ENCODE results near the gene SLC12A7. TPM values are rescaled to one million over a fixed set of nuclear protein-coding genes. Genes with fewer than 3 reads are reported as not detected.

SLC12A7 gene
- total RNA-seq (100 to 1,000 TPM in 1 of 5 experiments, 10 to 100 TPM in 4; 45.3 to 101 (median 64.5) TPM), polyA plus RNA-seq (10 to 100 TPM in 1 of 2 donors, 1 to 10 TPM in 1; 6.4 to 30.5 TPM), total RNA-seq (121 reads per million, percentile 87 among the genes with 10 or more reads in this experiment)

GRCh38 chr5:1111727-1112289 lies at the start of gene SLC12A7:
SLC12A7 (minus strand) TSS chr5:1112063; CDS start chr5:1111991, 72 bp downstream.
- H3K36me3 Mint-ChIP-seq: peaks cover 0 to 12% (median 0%) of the 10 kb centered on the region in 5 donors
- peak; percentile 43 to 80 (median 58) for DNase-seq
- ATAC-seq: peak; percentile 74
- peaks cover 0 to 7% (median 0%) of the 10 kb centered on the region in 3 experiments for H3K36me3 ChIP-seq (ENCODE audit: control insufficient read depth in 2 of 3, insufficient read depth in 3 of 3, low read length in 3 of 3)
- H3K27me3 Mint-ChIP-seq: no peaks in the 10 kb centered on the region
- ChIA-PET CTCF (no interaction called here), POLR2A (no interaction called here)
- H3K27me3 ChIP-seq (ENCODE audit: control insufficient read depth in 2 of 2, insufficient read depth in 2 of 2, low read length in 2 of 2): no peaks in the 10 kb centered on the region
- intact Hi-C loops (cut with micrococcal nuclease): loop anchor here (1.0 to 5.0 kb wide), 5 partner anchors 8 to 690 kb away; partner anchors contain the start of gene NDUFS6 (in 1 of the 2)
- peak within 1 kb of the TSS; percentile 73 to 92 (median 86) for H3K27ac Mint-ChIP-seq
- peaks cover 5 to 30% of the 10 kb centered on the region in 2 donors for H3K4me1 ChIP-seq (ENCODE audit: control insufficient read depth in 2 of 2, insufficient read depth in 2 of 2, low read length in 2 of 2)
- no peaks in the 10 kb centered on the region for H3K9me3 Mint-ChIP-seq
- H3K27ac ChIP-seq (ENCODE audit: low read depth, low read length): peak within 1 kb of the TSS; percentile 83
- peak within 1 kb of the TSS; percentile 87 to 93 (median 88) for H3K4me3 Mint-ChIP-seq
- peak within 1 kb of the TSS; percentile 61 for H3K4me3 ChIP-seq (ENCODE audit: low read length)
- H3K9me3 ChIP-seq (ENCODE audit: control insufficient read depth in 2 of 3, low read length in 3 of 3): no peaks in the 10 kb centered on the region
- H3K4me1 Mint-ChIP-seq: peaks cover 20 to 41% (median 35%) of the 10 kb centered on the region in 7 donors

- no peak overlapping the region for H3K4me3 ChIP-seq (ENCODE audit: low read length)
These were observed 49.4 kb upstream of the SLC12A7 start for GRCh38 chr5:1161108-1161832.

GRCh38 chr5:1159774-1160406 lies 48.0 kb upstream of the SLC12A7 start:
- no peak overlapping the region for H3K4me3 Mint-ChIP-seq
- Histone ChIP-seq H3K4me1 (ENCODE audit: control insufficient read depth in 2 of 2, insufficient read depth in 2 of 2, low read length in 2 of 2) (no peaks in the 10 kb centered on the region), H3K4me3 (ENCODE audit: low read length) (no peak overlapping the region), H3K9me3 (ENCODE audit: control insufficient read depth in 2 of 3, low read length in 3 of 3) (no peaks in the 10 kb centered on the region), H3K27me3 (ENCODE audit: control insufficient read depth in 2 of 2, insufficient read depth in 2 of 2, low read length in 2 of 2) (no peaks in the 10 kb centered on the region), H3K27ac (ENCODE audit: low read depth, low read length) (no peak overlapping the region), H3K36me3 (ENCODE audit: control insufficient read depth in 2 of 3, insufficient read depth in 3 of 3, low read length in 3 of 3) (no peaks in the 10 kb centered on the region)
- ChIA-PET CTCF (interaction anchor here (1.1 kb wide), 1 partner anchor 13 kb away, joined by 4 read pairs; no protein-coding TSS in a partner anchor), POLR2A (no interaction called here)
- H3K9me3 Mint-ChIP-seq: peaks cover 0 to 14% (median 8%) of the 10 kb centered on the region in 11 donors
- H3K27ac Mint-ChIP-seq: peak overlapping the region in 1 of 9 donors; percentile 46
- H3K27me3 Mint-ChIP-seq: peaks cover 32 to 50% (median 40%) of the 10 kb centered on the region in 5 donors
- H3K4me1 Mint-ChIP-seq: peaks cover 0 to 10% (median 2%) of the 10 kb centered on the region in 7 donors
- DNase-seq (no peak), ATAC-seq (no peak)
- intact Hi-C loops (cut with micrococcal nuclease): loop anchor here in 1 of 2 donors (10.0 kb wide), 1 partner anchor 225 kb away; no protein-coding TSS in a partner anchor
- peaks cover 0 to 10% (median 1%) of the 10 kb centered on the region in 5 donors for H3K36me3 Mint-ChIP-seq

More at GRCh38 chr5:1161108-1161832, 49.4 kb upstream of the SLC12A7 start:
- no peaks in the 10 kb centered on the region for H3K4me1 ChIP-seq (ENCODE audit: control insufficient read depth in 2 of 2, insufficient read depth in 2 of 2, low read length in 2 of 2)
- Mint-ChIP-seq H3K4me3 (no peak overlapping the region), H3K27ac (no peak overlapping the region), H3K36me3 (peaks cover 0 to 10% (median 1%) of the 10 kb centered on the region in 5 donors), H3K9me3 (peaks cover 0 to 14% (median 8%) of the 10 kb centered on the region in 11 donors), H3K27me3 (peaks cover 32 to 50% (median 44%) of the 10 kb centered on the region in 5 donors), H3K4me1 (peaks cover 0 to 10% (median 2%) of the 10 kb centered on the region in 7 donors)
- no peaks in the 10 kb centered on the region for H3K27me3 ChIP-seq (ENCODE audit: control insufficient read depth in 2 of 2, insufficient read depth in 2 of 2, low read length in 2 of 2)
- intact Hi-C loops (cut with micrococcal nuclease): loop anchor here in 1 of 2 donors (10.0 kb wide), 1 partner anchor 224 kb away; no protein-coding TSS in a partner anchor
- DNase-seq (no peak), ATAC-seq (no peak)
- no peaks in the 10 kb centered on the region for H3K36me3 ChIP-seq (ENCODE audit: control insufficient read depth in 2 of 3, insufficient read depth in 3 of 3, low read length in 3 of 3)
- CTCF ChIA-PET: interaction anchor here (1.1 kb wide), 1 partner anchor 12 kb away, joined by 4 read pairs; no protein-coding TSS in a partner anchor
- H3K9me3 ChIP-seq (ENCODE audit: control insufficient read depth in 2 of 3, low read length in 3 of 3): no peaks in the 10 kb centered on the region
- no peak overlapping the region for H3K27ac ChIP-seq (ENCODE audit: low read depth, low read length)
- POLR2A ChIA-PET: no interaction called here

- no peak overlapping the region for H3K27ac ChIP-seq (ENCODE audit: low read depth, low read length)
- intact Hi-C loops (cut with micrococcal nuclease): no loop called here
- H3K36me3 ChIP-seq (ENCODE audit: control insufficient read depth in 2 of 3, insufficient read depth in 3 of 3, low read length in 3 of 3): no peaks in the 10 kb centered on the region
- no peaks in the 10 kb centered on the region for H3K27me3 ChIP-seq (ENCODE audit: control insufficient read depth in 2 of 2, insufficient read depth in 2 of 2, low read length in 2 of 2)
- H3K4me3 ChIP-seq (ENCODE audit: low read length): no peak overlapping the region
- no peaks in the 10 kb centered on the region for H3K9me3 ChIP-seq (ENCODE audit: control insufficient read depth in 2 of 3, low read length in 3 of 3)
- no peaks in the 10 kb centered on the region for H3K4me1 ChIP-seq (ENCODE audit: control insufficient read depth in 2 of 2, insufficient read depth in 2 of 2, low read length in 2 of 2)
- DNase-seq (no peak), ATAC-seq (no peak)
- peak overlapping the region in 1 of 10 donors; percentile 29 for H3K4me3 Mint-ChIP-seq
- peak overlapping the region in 1 of 9 donors; percentile 74 for H3K27ac Mint-ChIP-seq
- H3K4me1 Mint-ChIP-seq: peaks cover 0 to 12% (median 3%) of the 10 kb centered on the region in 7 donors
- H3K27me3 Mint-ChIP-seq: peaks cover 36 to 47% (median 40%) of the 10 kb centered on the region in 5 donors
- peaks cover 0 to 10% (median 1%) of the 10 kb centered on the region in 5 donors for H3K36me3 Mint-ChIP-seq
- CTCF ChIA-PET: interaction anchor here (0.7 kb wide), 1 partner anchor 331 kb away, joined by 4 read pairs; no protein-coding TSS in a partner anchor
- POLR2A ChIA-PET: no interaction called here
- peaks cover 0 to 14% (median 8%) of the 10 kb centered on the region in 11 donors for H3K9me3 Mint-ChIP-seq
These were observed 47.4 kb upstream of the SLC12A7 start for GRCh38 chr5:1159341-1159675.

GRCh38 chr5:1158647-1159340 lies 46.9 kb upstream of the SLC12A7 start:
- no peak for ATAC-seq
- Mint-ChIP-seq H3K4me1 (peaks cover 0 to 15% (median 6%) of the 10 kb centered on the region in 7 donors), H3K36me3 (peaks cover 0 to 10% (median 1%) of the 10 kb centered on the region in 5 donors), H3K27me3 (peaks cover 42 to 49% (median 44%) of the 10 kb centered on the region in 5 donors), H3K9me3 (peaks cover 0 to 14% (median 8%) of the 10 kb centered on the region in 11 donors), H3K4me3 (peak overlapping the region in 1 of 10 donors; percentile 4), H3K27ac (peak overlapping the region in 1 of 9 donors; percentile 74)
- Histone ChIP-seq H3K4me1 (ENCODE audit: control insufficient read depth in 2 of 2, insufficient read depth in 2 of 2, low read length in 2 of 2) (peaks cover 0 to under 1% of the 10 kb centered on the region in 2 donors), H3K36me3 (ENCODE audit: control insufficient read depth in 2 of 3, insufficient read depth in 3 of 3, low read length in 3 of 3) (no peaks in the 10 kb centered on the region), H3K9me3 (ENCODE audit: control insufficient read depth in 2 of 3, low read length in 3 of 3) (no peaks in the 10 kb centered on the region), H3K27ac (ENCODE audit: low read depth, low read length) (no peak overlapping the region), H3K27me3 (ENCODE audit: control insufficient read depth in 2 of 2, insufficient read depth in 2 of 2, low read length in 2 of 2) (no peaks in the 10 kb centered on the region), H3K4me3 (ENCODE audit: low read length) (no peak overlapping the region)
- intact Hi-C loops (cut with micrococcal nuclease): no loop called here
- CTCF ChIA-PET: interaction anchor here (0.7 kb wide), 1 partner anchor 332 kb away, joined by 4 read pairs; no protein-coding TSS in a partner anchor
- POLR2A ChIA-PET: no interaction called here
- DNase-seq: no peak
